Spleen (tissue), 11 donors: Measurements from ENCODE around the gene NAA30. TPM values are rescaled to one million over a fixed set of nuclear protein-coding genes. Genes with fewer than 3 reads are reported as not detected.

Source experiments
- DNase-seq: peaks from one replicate; pipeline ENCODE4 v3.0.0-alpha.2; 2020
- H3K27ac ChIP-seq, 8 donors: fragments of 200-600 bp; sonication (generic) in 7 of 8; 1 replicate in 4 of 8; 2 replicates in 4 of 8; pipeline versions ENCODE4 v1.5.0 to v1.8.0; 2016 to 2021; ENCODE audit warnings: inconsistent platforms in 4 of 8, mild to moderate bottlenecking in 4 of 8, moderate library complexity in 1 of 8
- H3K27me3 ChIP-seq, 7 donors: fragments of 200-600 bp; sonication (generic) in 6 of 7; replicated peaks in 1 of 7; 1 replicate in 4 of 7; 2 replicates in 3 of 7; pipeline versions ENCODE4 v1.5.0 to v1.8.0; 2016 to 2021; ENCODE audit warnings: inconsistent platforms in 3 of 7, mild to moderate bottlenecking in 1 of 7
- H3K36me3 ChIP-seq, 6 donors: fragments of 200-600 bp; sonication (generic) in 5 of 6; 1 replicate in 4 of 6; 2 replicates in 2 of 6; pipeline versions ENCODE4 v1.5.0 to v1.8.0; 2016 to 2021; ENCODE audit warnings: inconsistent platforms in 2 of 6
- H3K4me1 ChIP-seq, 6 donors: fragments of 200-600 bp; sonication (generic) in 5 of 6; 1 replicate in 3 of 6; 2 replicates in 3 of 6; pipeline versions ENCODE4 v1.5.0 to v1.8.0; 2016 to 2021; ENCODE audit warnings: inconsistent platforms in 3 of 6
- H3K4me3 ChIP-seq, 8 donors: fragments of 200-600 bp; sonication (generic) in 7 of 8; 1 replicate in 4 of 8; 2 replicates in 4 of 8; pipeline versions ENCODE4 v1.5.0 to v1.8.0; 2016 to 2021; ENCODE audit warnings: inconsistent platforms in 4 of 8, mild to moderate bottlenecking in 4 of 8, moderate library complexity in 2 of 8
- H3K9me3 ChIP-seq, 8 donors: fragments of 200-600 bp; sonication (generic) in 7 of 8; 1 replicate in 4 of 8; 2 replicates in 4 of 8; pipeline versions ENCODE4 v1.5.0 to v1.8.0; 2016 to 2021; ENCODE audit warnings: inconsistent platforms in 4 of 8
- CTCF ChIP-seq, 11 experiments: fragments of 200-600 bp in 7 of 11; fragments of 450-650 bp in 4 of 11; sonication (generic) in 4 of 11; IDR thresholded peaks in 8 of 11; conservative IDR thresholded peaks in 3 of 11; 1 replicate in 7 of 11; 2 replicates in 4 of 11; pipeline versions ENCODE4 v1.4.0 to v1.8.0; 2016 to 2021; ENCODE audit warnings: antibody characterized with exemption in 11 of 11, inconsistent platforms in 4 of 11, mild to moderate bottlenecking in 1 of 11
- POLR2A ChIP-seq, 3 donors: fragments of 450-650 bp; IDR thresholded peaks; one replicate each; pipeline ENCODE4 v1.5.1; 2017; ENCODE audit warnings: antibody characterized with exemption in 3 of 3, mild to moderate bottlenecking in 1 of 3
- POLR2AphosphoS5 ChIP-seq, 3 donors: sonication (generic); formaldehyde crosslinking; IDR thresholded peaks; one replicate each; pipeline ENCODE4 v1.5.1; 2017; ENCODE audit warnings: antibody characterized with exemption in 3 of 3
- WGBS, 5 donors: extraction: QIAGEN DNeasy Blood & Tissue Kit in 3 of 5; methylation state at CpG; one replicate each; pipeline versions ENCODE4 v1.1.5 to v1.1.7; 2013 to 2018; 5-methylcytosine and 5-hydroxymethylcytosine counted together
- intact Hi-C: fragments of 100-400 bp; cut with DNase I; formaldehyde crosslinking; loops from one replicate; pipeline ENCODE4 v1.15.0; 2023; ENCODE audit warnings: low total_unique reads
- polyA plus RNA-seq, 3 donors: library from polyadenylated mRNA; stranded (reverse); fragments of 200-250 nt; gene quantifications; one replicate each; pipeline ENCODE4 v1.2.1, GENCODE V29; 2013
- total RNA-seq, 7 donors: library from RNA; depleted of rRNA in 3 of 7; stranded (reverse); fragments of >200 nt in 3 of 7; fragmentation: NEBNext Ultra II Directional in 4 of 7; extraction: Animal tissue kit (Norgen Biotek cat#: 25700) in 4 of 7; gene quantifications; one replicate each; pipeline versions ENCODE4 v1.1.0 to v1.2.1, GENCODE V29; 2016 to 2021
- donor health status: healthy with polysubstance abuse.
- donor health status: DM: no; HTN: no; CAD: no; lungs with moderate emphysema.
- donor health status: DM: no; HTN: no; CAD: no.
- donor health status: Bipolar disorder and iron deficiency.
- donor health status: healthy.
- donor health status: DM: no; HTN: no; CAD: no.
- donor health status: DM: yes; HTN: yes; CAD: no.

The NAA30 gene
- total and polyA plus RNA-seq, 10 donors: 2.8 to 24.4 (median 16.2) TPM

- Histone ChIP-seq H3K9me3 (no peaks in the 10 kb centered on the region), H3K4me3 (no peak overlapping the region), H3K27ac (no peak overlapping the region), H3K4me1 (no peaks in the 10 kb centered on the region), H3K27me3 (no peaks in the 10 kb centered on the region), H3K36me3 (no peaks in the 10 kb centered on the region)
- WGBS, 5 donors: 81 to 90% (median 87%) methylated on average over 4 of the region's 4 CpGs
- intact Hi-C loops: no loop called here
- no peak for DNase-seq
- TF ChIP-seq POLR2AphosphoS5 (IDR thresholded peaks at IDR 0.05) (no peak), CTCF (IDR thresholded peaks at IDR 0.05 in 8 of 11, conservative IDR thresholded peaks at IDR 0.05 in 3 of 11) (no peak), POLR2A (IDR thresholded peaks at IDR 0.05) (no peak)
Observed at GRCh38 chr14:57420033-57420432, 29.6 kb downstream of the NAA30 start.

- TF ChIP-seq CTCF (IDR thresholded peaks at IDR 0.05 in 8 of 11, conservative IDR thresholded peaks at IDR 0.05 in 3 of 11) (no peak), POLR2AphosphoS5 (IDR thresholded peaks at IDR 0.05) (no peak), POLR2A (IDR thresholded peaks at IDR 0.05) (no peak)
- 90 to 98% (median 91%) methylated on average over 3 of the region's 3 CpGs for WGBS, 5 donors
- Histone ChIP-seq H3K9me3 (no peaks in the 10 kb centered on the region), H3K27ac (no peak overlapping the region), H3K4me3 (no peak overlapping the region), H3K4me1 (no peaks in the 10 kb centered on the region), H3K27me3 (no peaks in the 10 kb centered on the region), H3K36me3 (no peaks in the 10 kb centered on the region)
- intact Hi-C loops: no loop called here
- no peak for DNase-seq
Observed at GRCh38 chr14:57420986-57421385, 30.6 kb downstream of the NAA30 start.

GRCh38 chr14:57435923-57436322 lies 45.5 kb downstream of the NAA30 start:
- Histone ChIP-seq H3K4me3 (no peak overlapping the region), H3K36me3 (no peaks in the 10 kb centered on the region), H3K4me1 (no peaks in the 10 kb centered on the region), H3K27me3 (no peaks in the 10 kb centered on the region), H3K27ac (no peak overlapping the region), H3K9me3 (peaks cover 0 to 15% (median 0%) of the 10 kb centered on the region in 8 donors)
- intact Hi-C loops: no loop called here
- no peak for DNase-seq
- TF ChIP-seq POLR2AphosphoS5 (IDR thresholded peaks at IDR 0.05): no peak
- TF ChIP-seq POLR2A (IDR thresholded peaks at IDR 0.05): no peak
- no peak for TF ChIP-seq CTCF (IDR thresholded peaks at IDR 0.05 in 8 of 11, conservative IDR thresholded peaks at IDR 0.05 in 3 of 11)

GRCh38 chr14:57461777-57462320 lies 71.5 kb downstream of the NAA30 start:
- Histone ChIP-seq H3K4me1 (no peaks in the 10 kb centered on the region), H3K36me3 (no peaks in the 10 kb centered on the region), H3K27ac (no peak overlapping the region), H3K27me3 (no peaks in the 10 kb centered on the region), H3K4me3 (no peak overlapping the region), H3K9me3 (no peaks in the 10 kb centered on the region)
- TF ChIP-seq POLR2A (IDR thresholded peaks at IDR 0.05): no peak
- DNase-seq: no peak
- intact Hi-C loops: no loop called here
- 82 to 87% (median 85%) methylated on average over 5 of the region's 5 CpGs for WGBS, 5 donors

GRCh38 chr14:57462551-57462950 lies 72.2 kb downstream of the NAA30 start:
- TF ChIP-seq POLR2AphosphoS5 (IDR thresholded peaks at IDR 0.05): no peak
- no peak for TF ChIP-seq CTCF (IDR thresholded peaks at IDR 0.05 in 8 of 11, conservative IDR thresholded peaks at IDR 0.05 in 3 of 11)
- TF ChIP-seq POLR2A (IDR thresholded peaks at IDR 0.05): no peak
- 85 to 91% (median 87%) methylated on average over 3 of the region's 3 CpGs for WGBS, 5 donors
- DNase-seq: no peak
- intact Hi-C loops: no loop called here
- Histone ChIP-seq H3K4me3 (no peak overlapping the region), H3K27me3 (no peaks in the 10 kb centered on the region), H3K9me3 (no peaks in the 10 kb centered on the region), H3K36me3 (no peaks in the 10 kb centered on the region), H3K27ac (no peak overlapping the region), H3K4me1 (no peaks in the 10 kb centered on the region)
